ENCODE results near the gene SRBD1. TPM values are rescaled to one million over a fixed set of nuclear protein-coding genes. Genes with fewer than 3 reads are reported as not detected.

The SRBD1 gene
- polyA plus RNA-seq, 1 donor = 10.7 TPM

- Histone ChIP-seq H3K4me1 (ENCODE audit: control insufficient read depth, insufficient read depth, low read length) (peaks cover 7% of the 10 kb centered on the region), H3K4me3 (ENCODE audit: low read length) (no peak overlapping the region), H3K9me3 (ENCODE audit: control insufficient read depth, low read depth, low read length) (no peaks in the 10 kb centered on the region), H3K27ac (ENCODE audit: low read length) (no peak overlapping the region), H3K27me3 (ENCODE audit: control insufficient read depth, insufficient read depth, low read length) (no peaks in the 10 kb centered on the region), H3K36me3 (ENCODE audit: control insufficient read depth, insufficient read depth, low read length) (peaks cover 4% of the 10 kb centered on the region)
- no CpG with 5 or more reads among the region's 1 CpG for WGBS (ENCODE audit: insufficient coverage, low lambda C conversion rate)
- no peak for DNase-seq
Measured at GRCh38 chr2:45382744-45383143, 228.3 kb downstream of the SRBD1 start.

- H3K9me3 ChIP-seq (ENCODE audit: control insufficient read depth, low read depth, low read length) = no peaks in the 10 kb centered on the region
- no peak overlapping the region for H3K4me3 ChIP-seq (ENCODE audit: low read length)
- H3K27ac ChIP-seq (ENCODE audit: low read length) = no peak overlapping the region
- peak; percentile 17 to 47 for DNase-seq
- H3K27me3 ChIP-seq (ENCODE audit: control insufficient read depth, insufficient read depth, low read length) = no peaks in the 10 kb centered on the region
- H3K36me3 ChIP-seq (ENCODE audit: control insufficient read depth, insufficient read depth, low read length) = no peaks in the 10 kb centered on the region
- no CpG with 5 or more reads among the region's 3 CpGs for WGBS (ENCODE audit: insufficient coverage, low lambda C conversion rate)
- peaks cover 7% of the 10 kb centered on the region for H3K4me1 ChIP-seq (ENCODE audit: control insufficient read depth, insufficient read depth, low read length)
Measured at GRCh38 chr2:45380131-45380836, 230.8 kb downstream of the SRBD1 start.

- H3K27ac ChIP-seq (ENCODE audit: low read length) = no peak overlapping the region
- no peaks in the 10 kb centered on the region for H3K9me3 ChIP-seq (ENCODE audit: control insufficient read depth, low read depth, low read length)
- H3K36me3 ChIP-seq (ENCODE audit: control insufficient read depth, insufficient read depth, low read length) = no peaks in the 10 kb centered on the region
- no peak overlapping the region for H3K4me3 ChIP-seq (ENCODE audit: low read length)
- H3K4me1 ChIP-seq (ENCODE audit: control insufficient read depth, insufficient read depth, low read length) = peaks cover 7% of the 10 kb centered on the region
- DNase-seq = no peak
- H3K27me3 ChIP-seq (ENCODE audit: control insufficient read depth, insufficient read depth, low read length) = no peaks in the 10 kb centered on the region
- 100% methylated on average over 3 of the region's 3 CpGs for WGBS (ENCODE audit: insufficient coverage, low lambda C conversion rate)
Measured at GRCh38 chr2:45379399-45380087, 231.5 kb downstream of the SRBD1 start.

GRCh38 chr2:45373534-45373933 lies 237.5 kb downstream of the SRBD1 start:
- WGBS (ENCODE audit: insufficient coverage, low lambda C conversion rate) = no CpG with 5 or more reads among the region's 2 CpGs
- no peak for DNase-seq
- Histone ChIP-seq H3K27me3 (ENCODE audit: control insufficient read depth, insufficient read depth, low read length) (no peaks in the 10 kb centered on the region), H3K4me3 (ENCODE audit: low read length) (no peak overlapping the region), H3K36me3 (ENCODE audit: control insufficient read depth, insufficient read depth, low read length) (no peaks in the 10 kb centered on the region), H3K4me1 (ENCODE audit: control insufficient read depth, insufficient read depth, low read length) (no peaks in the 10 kb centered on the region), H3K27ac (ENCODE audit: low read length) (no peak overlapping the region), H3K9me3 (ENCODE audit: control insufficient read depth, low read depth, low read length) (no peaks in the 10 kb centered on the region)

- no peak for DNase-seq
- Histone ChIP-seq H3K4me3 (ENCODE audit: low read length) (no peak overlapping the region), H3K27me3 (ENCODE audit: control insufficient read depth, insufficient read depth, low read length) (no peaks in the 10 kb centered on the region), H3K9me3 (ENCODE audit: control insufficient read depth, low read depth, low read length) (no peaks in the 10 kb centered on the region), H3K36me3 (ENCODE audit: control insufficient read depth, insufficient read depth, low read length) (no peaks in the 10 kb centered on the region), H3K27ac (ENCODE audit: low read length) (no peak overlapping the region), H3K4me1 (ENCODE audit: control insufficient read depth, insufficient read depth, low read length) (no peaks in the 10 kb centered on the region)
- WGBS (ENCODE audit: insufficient coverage, low lambda C conversion rate) = 100% methylated on average over 1 of the region's 2 CpGs
Measured at GRCh38 chr2:45370369-45370768, 240.7 kb downstream of the SRBD1 start.

GRCh38 chr2:45368792-45369191 lies 242.3 kb downstream of the SRBD1 start:
- no peak overlapping the region for H3K27ac ChIP-seq (ENCODE audit: low read length)
- no peaks in the 10 kb centered on the region for H3K36me3 ChIP-seq (ENCODE audit: control insufficient read depth, insufficient read depth, low read length)
- H3K4me1 ChIP-seq (ENCODE audit: control insufficient read depth, insufficient read depth, low read length) = no peaks in the 10 kb centered on the region
- 100% methylated on average over 1 of the region's 1 CpG for WGBS (ENCODE audit: insufficient coverage, low lambda C conversion rate)
- no peaks in the 10 kb centered on the region for H3K9me3 ChIP-seq (ENCODE audit: control insufficient read depth, low read depth, low read length)
- no peak for DNase-seq
- no peak overlapping the region for H3K4me3 ChIP-seq (ENCODE audit: low read length)
- H3K27me3 ChIP-seq (ENCODE audit: control insufficient read depth, insufficient read depth, low read length) = no peaks in the 10 kb centered on the region

- no peaks in the 10 kb centered on the region for H3K36me3 ChIP-seq (ENCODE audit: control insufficient read depth, insufficient read depth, low read length)
- 64% methylated on average over 2 of the region's 2 CpGs for WGBS (ENCODE audit: insufficient coverage, low lambda C conversion rate)
- no peaks in the 10 kb centered on the region for H3K27me3 ChIP-seq (ENCODE audit: control insufficient read depth, insufficient read depth, low read length)
- no peak overlapping the region for H3K27ac ChIP-seq (ENCODE audit: low read length)
- DNase-seq = no peak
- no peaks in the 10 kb centered on the region for H3K4me1 ChIP-seq (ENCODE audit: control insufficient read depth, insufficient read depth, low read length)
- H3K9me3 ChIP-seq (ENCODE audit: control insufficient read depth, low read depth, low read length) = no peaks in the 10 kb centered on the region
- H3K4me3 ChIP-seq (ENCODE audit: low read length) = no peak overlapping the region
Measured at GRCh38 chr2:45361666-45362065, 249.4 kb downstream of the SRBD1 start.

- DNase-seq = no peak
- no peaks in the 10 kb centered on the region for H3K27me3 ChIP-seq (ENCODE audit: control insufficient read depth, insufficient read depth, low read length)
- no CpG with 5 or more reads among the region's 2 CpGs for WGBS (ENCODE audit: insufficient coverage, low lambda C conversion rate)
- no peaks in the 10 kb centered on the region for H3K9me3 ChIP-seq (ENCODE audit: control insufficient read depth, low read depth, low read length)
- H3K4me3 ChIP-seq (ENCODE audit: low read length) = no peak overlapping the region
- H3K36me3 ChIP-seq (ENCODE audit: control insufficient read depth, insufficient read depth, low read length) = no peaks in the 10 kb centered on the region
- no peak overlapping the region for H3K27ac ChIP-seq (ENCODE audit: low read length)
- H3K4me1 ChIP-seq (ENCODE audit: control insufficient read depth, insufficient read depth, low read length) = no peaks in the 10 kb centered on the region
Measured at GRCh38 chr2:45354776-45355175, 256.3 kb downstream of the SRBD1 start.

- Histone ChIP-seq H3K36me3 (ENCODE audit: control insufficient read depth, insufficient read depth, low read length) (no peaks in the 10 kb centered on the region), H3K27me3 (ENCODE audit: control insufficient read depth, insufficient read depth, low read length) (no peaks in the 10 kb centered on the region), H3K4me3 (ENCODE audit: low read length) (no peak overlapping the region), H3K27ac (ENCODE audit: low read length) (no peak overlapping the region), H3K9me3 (ENCODE audit: control insufficient read depth, low read depth, low read length) (no peaks in the 10 kb centered on the region), H3K4me1 (ENCODE audit: control insufficient read depth, insufficient read depth, low read length) (no peaks in the 10 kb centered on the region)
- no peak for DNase-seq
- WGBS (ENCODE audit: insufficient coverage, low lambda C conversion rate) = no CpG with 5 or more reads among the region's 2 CpGs
Measured at GRCh38 chr2:45353879-45354278, 257.2 kb downstream of the SRBD1 start.

- no peak for DNase-seq
- Histone ChIP-seq H3K27me3 (ENCODE audit: control insufficient read depth, insufficient read depth, low read length) (no peaks in the 10 kb centered on the region), H3K36me3 (ENCODE audit: control insufficient read depth, insufficient read depth, low read length) (no peaks in the 10 kb centered on the region), H3K9me3 (ENCODE audit: control insufficient read depth, low read depth, low read length) (no peaks in the 10 kb centered on the region), H3K4me1 (ENCODE audit: control insufficient read depth, insufficient read depth, low read length) (no peaks in the 10 kb centered on the region), H3K27ac (ENCODE audit: low read length) (no peak overlapping the region), H3K4me3 (ENCODE audit: low read length) (no peak overlapping the region)
- WGBS (ENCODE audit: insufficient coverage, low lambda C conversion rate) = no CpG with 5 or more reads among the region's 2 CpGs
Measured at GRCh38 chr2:45352506-45352905, 258.6 kb downstream of the SRBD1 start.
